ENCODE data around the gene NFKB1.
"Not testable (repeated sequence)": the region's sequence is repeated elsewhere in the genome, so short reads cannot be mapped to it uniquely, and the experiment has no call there.

The NFKB1 gene

GRCh38 chr4:102483120-102483519 lies 18.0 kb upstream of the NFKB1 start:
- TF ChIP-seq, protein P1, sequence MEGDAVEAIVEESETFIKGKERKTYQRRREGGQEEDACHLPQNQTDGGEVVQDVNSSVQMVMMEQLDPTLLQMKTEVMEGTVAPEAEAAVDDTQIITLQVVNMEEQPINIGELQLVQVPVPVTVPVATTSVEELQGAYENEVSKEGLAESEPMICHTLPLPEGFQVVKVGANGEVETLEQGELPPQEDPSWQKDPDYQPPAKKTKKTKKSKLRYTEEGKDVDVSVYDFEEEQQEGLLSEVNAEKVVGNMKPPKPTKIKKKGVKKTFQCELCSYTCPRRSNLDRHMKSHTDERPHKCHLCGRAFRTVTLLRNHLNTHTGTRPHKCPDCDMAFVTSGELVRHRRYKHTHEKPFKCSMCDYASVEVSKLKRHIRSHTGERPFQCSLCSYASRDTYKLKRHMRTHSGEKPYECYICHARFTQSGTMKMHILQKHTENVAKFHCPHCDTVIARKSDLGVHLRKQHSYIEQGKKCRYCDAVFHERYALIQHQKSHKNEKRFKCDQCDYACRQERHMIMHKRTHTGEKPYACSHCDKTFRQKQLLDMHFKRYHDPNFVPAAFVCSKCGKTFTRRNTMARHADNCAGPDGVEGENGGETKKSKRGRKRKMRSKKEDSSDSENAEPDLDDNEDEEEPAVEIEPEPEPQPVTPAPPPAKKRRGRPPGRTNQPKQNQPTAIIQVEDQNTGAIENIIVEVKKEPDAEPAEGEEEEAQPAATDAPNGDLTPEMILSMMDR (conservative IDR thresholded peaks at IDR 0.05; ENCODE audit: low read length) = no peak
- DNase-seq (ENCODE audit: low read depth) = no peak
- no peak overlapping the region for H3K4me3 ChIP-seq (ENCODE audit: low read length)

- not testable (repeated sequence) for DNase-seq (ENCODE audit: low read depth); H3K4me3 ChIP-seq (ENCODE audit: low read length)
Measured at GRCh38 chr4:102483990-102484692, 17.0 kb upstream of the NFKB1 start.

DNA sequence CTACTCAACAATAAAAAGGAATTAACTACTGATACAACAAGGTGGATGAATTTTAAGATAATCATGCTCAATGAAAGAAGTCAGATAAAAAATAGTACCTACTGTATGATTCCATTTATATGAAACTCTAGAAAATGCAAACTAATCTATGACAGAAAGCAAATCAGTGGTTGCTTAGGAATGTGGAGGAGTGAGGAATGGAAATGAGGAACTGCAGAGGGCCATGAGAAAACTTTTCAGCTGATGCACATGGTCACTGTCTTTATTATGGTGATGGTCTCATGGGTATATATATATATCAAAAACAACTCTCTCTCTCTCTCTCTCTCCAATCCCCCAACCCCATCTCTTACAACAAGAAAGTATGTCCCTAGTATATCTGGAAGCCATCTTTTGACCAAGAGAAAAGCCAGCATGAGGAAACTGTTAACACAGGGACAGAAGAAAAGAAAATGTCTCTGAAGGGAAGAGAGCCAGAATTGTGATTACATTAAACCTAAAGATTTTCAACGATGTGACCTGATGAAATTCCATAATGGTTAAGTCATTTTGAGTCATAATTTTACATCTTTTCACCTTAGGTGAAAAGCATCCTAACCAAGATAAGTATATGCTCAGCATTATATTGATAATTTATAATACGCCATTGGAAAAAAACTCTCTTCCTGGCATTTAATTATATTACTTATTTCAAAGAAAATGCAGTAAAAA lies 8.5 kb upstream of the NFKB1 start:
- TF ChIP-seq, protein P1 (conservative IDR thresholded peaks at IDR 0.05; ENCODE audit: low read length) = no peak
- H3K4me3 ChIP-seq (ENCODE audit: low read length) = no peak overlapping the region
- no peak for DNase-seq (ENCODE audit: low read depth)

GRCh38 chr4:102493257-102493656 lies 7.9 kb upstream of the NFKB1 start:
- DNase-seq (ENCODE audit: low read depth) = no peak
- H3K4me3 ChIP-seq (ENCODE audit: low read length) = no peak overlapping the region
- TF ChIP-seq, protein P1 (conservative IDR thresholded peaks at IDR 0.05; ENCODE audit: low read length) = no peak

DNA sequence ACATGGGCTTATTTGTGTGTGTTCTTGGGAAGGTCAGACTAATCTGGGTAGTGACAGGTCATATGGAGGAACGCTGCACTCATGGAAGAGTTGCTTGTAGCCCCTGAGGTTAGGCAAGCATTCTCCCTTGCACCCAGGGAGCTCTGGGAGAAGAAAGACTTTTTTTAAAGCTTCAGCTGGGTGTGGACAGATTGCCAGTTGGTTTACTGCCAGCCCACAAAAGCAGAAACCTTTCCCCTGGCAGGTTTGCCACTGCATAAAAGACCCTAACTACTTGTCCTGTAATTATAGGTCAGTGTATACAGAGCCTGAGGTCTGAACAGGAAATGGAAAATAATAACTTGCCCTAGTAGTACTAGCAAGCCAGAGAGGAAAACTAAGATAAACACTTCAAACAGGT lies 7.4 kb upstream of the NFKB1 start:
- DNase-seq (ENCODE audit: low read depth) = no peak
- H3K4me3 ChIP-seq (ENCODE audit: low read length) = no peak overlapping the region
- TF ChIP-seq, protein P1 (conservative IDR thresholded peaks at IDR 0.05; ENCODE audit: low read length) = no peak

DNA sequence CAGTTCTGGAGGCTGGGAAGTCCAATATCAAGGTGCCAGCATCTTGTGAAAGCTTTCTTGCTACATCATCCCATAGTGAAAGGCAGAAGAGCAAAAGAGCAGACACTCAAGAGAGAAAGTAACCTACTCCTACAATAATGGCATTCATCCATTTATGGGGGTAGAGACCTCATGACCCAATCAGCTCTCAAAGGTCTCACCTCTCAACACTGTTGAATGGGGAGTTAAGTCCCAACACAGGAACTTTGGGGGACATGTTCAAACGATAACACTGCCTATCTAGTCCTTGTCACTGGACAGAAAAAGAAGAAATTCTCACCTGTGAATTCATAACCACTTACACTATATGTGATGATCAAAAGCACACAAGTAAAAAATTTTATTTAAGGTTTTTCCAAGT lies 6.6 kb upstream of the NFKB1 start:
- no peak overlapping the region for H3K4me3 ChIP-seq (ENCODE audit: low read length)
- no peak for DNase-seq (ENCODE audit: low read depth)
- TF ChIP-seq, protein P1 (conservative IDR thresholded peaks at IDR 0.05; ENCODE audit: low read length) = no peak

DNA sequence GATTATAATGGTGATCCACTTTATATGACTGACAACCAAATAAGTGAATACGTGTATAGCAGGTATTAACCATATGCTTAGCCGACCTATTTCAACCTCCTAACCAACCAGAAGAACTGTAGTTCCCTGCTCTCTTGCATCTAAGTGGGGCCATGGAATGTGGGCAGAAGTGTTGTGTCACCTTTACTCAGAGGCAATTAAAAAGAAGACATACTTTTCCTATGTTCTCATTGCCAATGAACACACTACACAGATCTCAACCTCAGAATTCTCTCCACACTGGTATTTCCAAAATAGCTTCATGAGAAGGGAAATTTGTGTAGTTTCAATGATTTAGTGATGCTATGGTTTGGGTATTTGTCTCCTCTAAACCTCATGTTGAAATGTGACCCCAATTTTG lies 3.2 kb upstream of the NFKB1 start:
- peak; percentile 13 for DNase-seq (ENCODE audit: low read depth)
- TF ChIP-seq, protein P1 (conservative IDR thresholded peaks at IDR 0.05; ENCODE audit: low read length) = no peak
- no peak overlapping the region for H3K4me3 ChIP-seq (ENCODE audit: low read length)

Data from AG10803 (cell line).